ENCODE results near the gene STK38L.

STK38L gene

GRCh38 chr12:27332714-27333402 is 88.8 kb downstream of the STK38L start, which contains the start of gene BMAL2:
Gene BMAL2 (plus strand): TSS chr12:27332836. CDS start chr12:27333073, 237 bp downstream.
- no peak for TF ChIP-seq GATA3 (IDR thresholded peaks at IDR 0.05; ENCODE audit: low read depth, low read length)
- no peak for TF ChIP-seq GATA2 (IDR thresholded peaks at IDR 0.05; ENCODE audit: low read depth, low read length)

- no peak for TF ChIP-seq GATA2 (IDR thresholded peaks at IDR 0.05; ENCODE audit: low read depth, low read length)
- TF ChIP-seq GATA3 (IDR thresholded peaks at IDR 0.05; ENCODE audit: low read depth, low read length): no peak
These were observed 89.4 kb downstream of the STK38L start for GRCh38 chr12:27333403-27334009.

- TF ChIP-seq GATA3 (IDR thresholded peaks at IDR 0.05; ENCODE audit: low read depth, low read length) (no peak), GATA2 (IDR thresholded peaks at IDR 0.05; ENCODE audit: low read depth, low read length) (no peak)
These were observed 90.1 kb downstream of the STK38L start for GRCh38 chr12:27334042-27334720.

GRCh38 chr12:27334721-27335082 is 90.6 kb downstream of the STK38L start:
- no peak for TF ChIP-seq GATA3 (IDR thresholded peaks at IDR 0.05; ENCODE audit: low read depth, low read length)
- TF ChIP-seq GATA2 (IDR thresholded peaks at IDR 0.05; ENCODE audit: low read depth, low read length): no peak

GRCh38 chr12:27335364-27336281 is 91.5 kb downstream of the STK38L start:
- TF ChIP-seq GATA3 (IDR thresholded peaks at IDR 0.05; ENCODE audit: low read depth, low read length): no peak
- no peak for TF ChIP-seq GATA2 (IDR thresholded peaks at IDR 0.05; ENCODE audit: low read depth, low read length)

- TF ChIP-seq GATA2 (IDR thresholded peaks at IDR 0.05; ENCODE audit: low read depth, low read length): no peak
- TF ChIP-seq GATA3 (IDR thresholded peaks at IDR 0.05; ENCODE audit: low read depth, low read length): no peak
These were observed 92.2 kb downstream of the STK38L start for GRCh38 chr12:27336282-27336653.

- TF ChIP-seq GATA2 (IDR thresholded peaks at IDR 0.05; ENCODE audit: low read depth, low read length) (no peak), GATA3 (IDR thresholded peaks at IDR 0.05; ENCODE audit: low read depth, low read length) (no peak)
These were observed 93.3 kb downstream of the STK38L start for GRCh38 chr12:27337376-27337775.

GRCh38 chr12:27338473-27338872 is 94.4 kb downstream of the STK38L start:
- TF ChIP-seq GATA3 (IDR thresholded peaks at IDR 0.05; ENCODE audit: low read depth, low read length) (no peak), GATA2 (IDR thresholded peaks at IDR 0.05; ENCODE audit: low read depth, low read length) (no peak)

- TF ChIP-seq GATA2 (IDR thresholded peaks at IDR 0.05; ENCODE audit: low read depth, low read length) (no peak), GATA3 (IDR thresholded peaks at IDR 0.05; ENCODE audit: low read depth, low read length) (no peak)
These were observed 96.9 kb downstream of the STK38L start for GRCh38 chr12:27340971-27341370.

- no peak for TF ChIP-seq GATA3 (IDR thresholded peaks at IDR 0.05; ENCODE audit: low read depth, low read length)
- no peak for TF ChIP-seq GATA2 (IDR thresholded peaks at IDR 0.05; ENCODE audit: low read depth, low read length)
These were observed 98.5 kb downstream of the STK38L start for GRCh38 chr12:27342536-27342935.

- TF ChIP-seq GATA3 (IDR thresholded peaks at IDR 0.05; ENCODE audit: low read depth, low read length) (no peak), GATA2 (IDR thresholded peaks at IDR 0.05; ENCODE audit: low read depth, low read length) (no peak)
These were observed 99.3 kb downstream of the STK38L start for GRCh38 chr12:27343255-27344000.

GRCh38 chr12:27344246-27344645 is 100.2 kb downstream of the STK38L start:
- no peak for TF ChIP-seq GATA2 (IDR thresholded peaks at IDR 0.05; ENCODE audit: low read depth, low read length)
- no peak for TF ChIP-seq GATA3 (IDR thresholded peaks at IDR 0.05; ENCODE audit: low read depth, low read length)

- no peak for TF ChIP-seq GATA2 (IDR thresholded peaks at IDR 0.05; ENCODE audit: low read depth, low read length)
- no peak for TF ChIP-seq GATA3 (IDR thresholded peaks at IDR 0.05; ENCODE audit: low read depth, low read length)
These were observed 100.7 kb downstream of the STK38L start for GRCh38 chr12:27344760-27345159.

Data from SH-SY5Y (cell line).